Stimulated activated CD4-positive, alpha-beta T cell treated with anti-CD3 and anti-CD28 coated beads, TNF-alpha, amount 100 ng/mL, for 48 hours (primary cell): ENCODE results near the gene ACER1.
A peak's percentile ranks its signal among the peaks of the same experiment; 100 is the strongest.
"Not testable (repeated sequence)": the region's sequence is repeated elsewhere in the genome, so short reads cannot be mapped to it uniquely, and the experiment has no call there.

Source experiments
- DNase-seq, 3 donors: peaks; one replicate each; pipeline ENCODE4 v3.0.0-alpha.2; 2020; ENCODE audit warnings: low read depth in 3 of 3

Gene ACER1

DNA sequence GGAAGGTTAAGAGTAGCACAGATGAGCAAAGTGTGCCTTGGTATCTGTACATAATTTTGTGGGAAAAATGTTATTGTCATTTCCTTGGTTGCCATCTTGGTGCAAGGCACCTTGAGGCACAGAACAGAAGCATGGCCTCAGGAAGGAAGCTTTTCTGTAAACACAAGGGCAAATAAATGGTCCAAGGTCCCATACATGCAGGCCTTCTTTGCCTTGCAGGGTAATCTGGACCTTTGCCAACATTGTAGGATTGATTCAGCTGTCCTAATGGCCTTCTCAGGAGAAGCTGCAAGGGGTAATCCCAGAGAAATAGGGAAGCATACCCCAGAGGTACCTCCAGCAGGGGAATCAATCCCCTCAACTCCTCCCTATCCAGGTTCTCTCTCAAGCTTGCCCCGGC is 44.7 kb downstream of the ACER1 start:
- no peak for DNase-seq

DNA sequence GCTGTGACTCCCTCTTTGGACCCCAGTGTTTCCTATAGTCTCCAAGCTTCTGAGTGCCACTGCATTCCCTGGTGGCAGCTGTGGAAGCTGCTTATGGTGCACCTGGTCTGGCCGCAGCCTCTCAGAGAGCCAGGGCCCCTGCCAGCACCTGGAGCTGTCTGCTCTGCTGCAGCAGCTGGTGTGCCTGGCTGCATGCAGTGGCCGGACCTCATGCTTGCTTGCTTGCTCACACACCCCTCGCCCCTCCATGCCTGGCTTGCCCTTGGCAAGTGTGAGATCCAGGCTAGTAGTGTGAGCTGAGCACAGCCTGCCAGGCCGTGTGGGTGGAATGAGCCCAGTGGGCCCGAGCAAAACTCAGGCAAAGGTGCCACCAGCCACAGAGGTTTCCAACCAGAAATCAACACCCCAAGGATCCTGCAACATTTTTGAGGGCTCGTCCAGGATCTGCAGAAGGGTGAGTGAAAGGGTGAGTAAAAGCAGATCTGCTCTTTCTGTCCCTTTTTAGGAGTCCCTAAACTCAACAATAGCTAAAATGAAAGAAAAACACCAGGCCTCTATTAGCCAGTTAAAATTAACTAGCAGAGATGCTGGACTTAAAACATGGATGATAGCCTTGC is 46.0 kb downstream of the ACER1 start:
- DNase-seq: no peak

DNA sequence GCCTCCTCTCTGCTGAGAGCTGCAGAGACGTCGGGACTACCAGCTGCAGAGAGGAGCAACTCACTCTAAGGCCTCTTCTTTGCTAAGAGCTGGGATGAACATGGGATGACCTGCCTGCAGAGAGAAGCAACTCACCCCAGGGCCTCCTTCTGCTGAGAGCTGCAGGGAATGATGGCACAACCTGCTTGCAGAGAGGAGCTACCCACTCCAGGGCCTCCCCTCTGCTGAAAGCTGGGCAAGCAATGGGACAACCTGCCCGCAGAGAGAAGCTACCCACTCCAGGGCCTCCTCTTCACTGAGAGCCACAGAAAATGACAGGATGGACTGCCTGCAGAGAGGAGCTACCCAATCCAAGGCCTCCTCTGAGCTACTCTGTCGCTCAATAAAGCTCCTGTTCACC is 46.7 kb downstream of the ACER1 start:
- DNase-seq: no peak

DNA sequence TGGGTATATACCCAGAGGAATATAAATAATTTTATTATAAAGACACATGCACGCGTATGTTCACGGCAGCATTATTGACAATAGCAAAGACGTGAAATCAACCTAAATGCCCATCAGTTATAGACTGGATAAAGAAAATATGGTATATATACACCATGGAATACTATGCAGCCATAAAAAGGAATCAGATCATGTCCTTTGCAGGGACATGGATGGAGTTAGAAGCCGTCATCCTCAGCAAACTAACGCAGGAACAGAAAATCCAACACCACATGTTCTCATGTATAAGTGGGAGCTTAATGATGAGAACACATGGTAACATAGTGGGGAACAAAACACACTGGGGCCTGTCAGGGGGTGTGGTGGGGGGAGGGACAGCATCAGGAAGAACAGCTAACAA is 51.0 kb downstream of the ACER1 start:
- not testable (repeated sequence) for DNase-seq

DNA sequence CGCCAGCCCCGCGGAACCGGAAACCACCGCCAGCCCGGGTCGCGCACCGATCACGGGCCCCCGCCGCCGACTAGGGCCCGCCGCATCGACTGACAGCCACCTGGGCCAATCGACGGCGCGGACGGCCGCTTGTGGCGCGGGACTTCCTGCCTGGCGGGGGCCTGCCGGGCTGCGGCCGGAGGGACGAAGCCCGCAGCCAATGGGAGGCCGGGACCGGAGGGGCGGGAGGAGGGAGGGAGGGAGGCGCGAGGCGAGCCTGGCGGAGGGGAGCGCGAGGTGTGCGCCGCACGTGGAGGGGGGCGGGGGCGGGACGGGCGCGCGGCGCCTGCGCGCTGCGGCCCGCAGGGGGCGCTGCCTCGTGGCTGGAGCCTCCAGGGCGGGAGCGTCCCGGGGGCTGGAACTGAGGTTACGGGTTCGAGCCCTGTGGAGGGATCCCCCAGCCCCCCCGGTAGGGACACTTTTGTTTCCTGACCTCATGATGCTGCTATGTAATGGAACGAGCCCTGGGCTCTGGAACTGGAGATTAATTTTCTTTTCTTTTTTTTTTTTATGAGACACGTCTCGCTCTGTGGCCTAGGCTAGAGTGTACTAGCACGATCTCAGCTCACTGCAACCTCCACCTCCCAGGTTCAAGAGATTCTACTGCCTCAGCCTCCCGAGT is 53.4 kb downstream of the ACER1 start, which contains the start of gene MLLT1:
TSS of gene MLLT1 (minus strand) at position 45 of the 661 bp plus-strand sequence. CDS start 191 bp downstream, outside the sequence.
- DNase-seq: peak; percentile 90 to 95 (median 95)

DNA sequence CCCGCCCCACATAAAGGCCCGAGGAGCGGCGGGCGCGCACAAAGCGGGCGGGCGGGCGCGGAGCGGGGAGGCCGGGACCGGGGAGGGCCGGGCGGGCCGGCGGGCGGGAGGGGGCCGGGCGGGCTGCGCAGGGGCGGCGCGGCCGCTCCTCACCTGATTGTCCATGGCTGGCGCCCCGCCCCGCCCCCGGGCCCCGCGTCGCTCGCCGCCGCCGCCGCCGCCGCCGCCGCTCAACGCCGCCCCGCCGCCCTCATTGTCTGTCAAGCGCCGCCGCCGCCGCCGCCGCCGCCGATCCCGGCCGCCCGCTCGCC is 53.8 kb downstream of the ACER1 start:
- no peak for DNase-seq

DNA sequence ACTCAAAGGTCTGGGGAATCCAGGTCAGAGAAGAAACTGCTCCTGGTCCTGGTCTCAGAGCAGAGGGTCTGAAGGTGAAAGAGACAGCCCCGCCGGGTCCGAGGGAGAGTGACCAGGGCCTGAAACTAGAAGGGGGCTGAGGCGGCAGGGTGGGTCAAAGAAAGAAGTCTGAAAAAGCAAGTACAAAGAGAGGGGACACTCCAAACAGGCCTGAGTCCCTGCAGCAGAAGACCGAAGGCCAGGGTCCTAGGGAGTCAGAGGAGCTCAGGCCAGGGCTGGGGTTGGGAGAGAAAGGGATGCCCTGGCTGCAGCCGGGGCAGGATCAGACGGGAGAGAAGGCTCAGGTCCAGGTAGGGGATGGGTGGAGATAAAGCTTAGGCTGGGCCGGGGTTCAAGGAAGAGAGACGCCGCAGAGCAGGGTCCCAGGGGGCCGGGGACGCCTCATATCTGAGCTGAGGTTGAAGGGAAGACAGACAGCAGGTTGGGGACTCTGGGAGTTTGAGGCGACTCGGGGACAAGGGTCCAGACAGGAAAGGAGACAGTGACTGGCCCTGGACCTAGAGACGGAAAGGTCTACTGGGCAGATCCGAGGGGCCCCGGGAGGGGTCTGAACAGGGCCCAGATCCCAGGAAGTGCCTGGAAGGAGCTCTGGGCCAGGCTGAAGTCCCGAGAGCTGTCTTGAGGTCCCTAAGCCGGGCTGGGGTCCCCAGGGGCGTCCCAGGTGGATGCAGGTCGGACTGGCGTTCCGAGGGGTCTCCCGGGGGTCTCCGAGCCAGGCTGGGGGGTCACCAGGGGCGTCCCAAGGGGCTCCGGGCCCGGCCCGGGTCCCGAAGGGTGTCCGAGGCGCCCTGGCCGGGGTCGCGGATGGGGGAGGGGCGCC is 54.4 kb downstream of the ACER1 start:
- no peak for DNase-seq

DNA sequence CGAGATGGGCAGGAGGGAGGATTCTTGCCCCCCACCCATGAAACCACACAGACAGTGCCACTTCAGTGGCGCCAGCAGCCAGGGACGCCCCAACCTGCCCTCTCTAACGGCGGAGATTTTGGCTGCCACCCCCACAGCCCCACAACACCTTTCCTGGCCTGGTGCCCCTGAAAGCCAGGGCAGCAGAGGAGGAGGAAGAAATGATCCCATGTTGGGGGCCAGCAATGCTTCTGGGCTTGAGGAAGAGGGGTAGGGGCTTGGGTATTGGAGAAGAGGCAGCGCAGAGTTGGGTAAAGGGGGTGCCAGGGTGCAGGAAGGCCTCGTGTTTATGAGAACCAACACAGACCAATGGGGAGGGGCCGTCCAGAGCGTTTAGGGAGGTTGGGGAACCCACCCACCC is 55.4 kb downstream of the ACER1 start:
- DNase-seq: no peak

DNA sequence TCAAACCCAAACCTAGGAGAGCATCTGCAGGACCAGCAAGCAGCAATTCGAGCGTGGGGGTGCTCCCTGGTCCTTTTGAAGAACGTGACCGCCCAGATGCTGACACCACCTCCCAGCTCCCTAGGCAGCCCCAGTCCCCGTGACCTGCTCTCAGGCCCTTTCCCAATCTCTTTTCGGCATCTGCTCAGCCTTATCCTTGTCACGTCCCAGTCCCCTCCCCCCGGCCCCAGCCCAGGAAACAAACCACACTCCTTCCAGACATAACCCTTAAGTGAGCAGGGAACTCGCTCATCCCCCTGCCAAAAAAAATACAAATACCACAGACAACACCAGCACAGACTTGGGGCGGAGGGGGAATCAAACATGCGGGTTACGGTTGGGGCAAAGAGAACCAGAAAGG is 57.0 kb downstream of the ACER1 start:
- DNase-seq: no peak

DNA sequence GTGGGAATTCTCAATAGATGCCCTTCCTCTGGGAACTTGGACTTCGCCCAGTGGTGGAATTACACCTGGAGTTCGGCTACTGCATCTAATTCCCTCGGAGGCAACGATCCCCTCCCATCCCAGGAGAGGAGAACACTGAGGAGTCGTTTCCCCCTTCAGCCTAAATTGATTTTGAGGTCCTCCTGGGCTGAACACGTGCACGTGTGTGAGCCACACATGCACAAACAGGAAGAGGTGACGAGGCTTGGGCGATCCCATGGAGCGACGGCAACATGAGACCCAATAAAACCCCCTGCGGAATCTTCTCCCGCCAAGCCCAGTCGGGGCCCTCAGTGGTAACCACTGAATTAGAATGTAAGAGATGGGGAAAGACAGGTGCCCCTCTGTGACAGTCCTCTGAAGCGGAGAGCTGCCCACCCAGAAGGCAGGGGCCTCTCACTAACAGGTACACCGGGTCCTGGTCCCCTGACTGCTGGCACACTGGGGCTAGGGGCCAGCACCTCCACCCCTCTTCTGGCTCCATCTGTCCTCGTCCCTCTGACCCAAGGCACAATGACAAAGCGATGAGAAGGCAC is 58.2 kb downstream of the ACER1 start:
- DNase-seq: no peak

DNA sequence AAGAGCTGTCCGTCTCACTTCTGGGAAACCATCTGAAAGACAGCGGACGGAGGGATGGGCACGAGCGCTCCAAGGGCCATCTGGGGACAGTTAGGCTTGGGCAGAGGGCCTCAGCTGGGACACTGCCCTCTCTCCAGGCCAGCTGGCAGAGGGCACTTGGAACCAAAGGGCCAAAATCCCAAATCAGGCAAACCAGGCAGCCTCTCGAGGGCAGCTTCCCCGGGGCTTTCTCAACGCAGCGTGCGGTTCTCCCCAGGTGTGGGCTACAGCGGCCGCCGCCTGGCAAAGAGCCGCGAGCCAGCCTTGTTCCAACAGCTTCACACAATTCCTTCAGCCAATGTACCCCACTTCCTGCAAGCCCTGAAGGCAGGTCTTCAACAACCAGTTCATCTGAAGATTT is 58.7 kb downstream of the ACER1 start:
- DNase-seq: no peak

DNA sequence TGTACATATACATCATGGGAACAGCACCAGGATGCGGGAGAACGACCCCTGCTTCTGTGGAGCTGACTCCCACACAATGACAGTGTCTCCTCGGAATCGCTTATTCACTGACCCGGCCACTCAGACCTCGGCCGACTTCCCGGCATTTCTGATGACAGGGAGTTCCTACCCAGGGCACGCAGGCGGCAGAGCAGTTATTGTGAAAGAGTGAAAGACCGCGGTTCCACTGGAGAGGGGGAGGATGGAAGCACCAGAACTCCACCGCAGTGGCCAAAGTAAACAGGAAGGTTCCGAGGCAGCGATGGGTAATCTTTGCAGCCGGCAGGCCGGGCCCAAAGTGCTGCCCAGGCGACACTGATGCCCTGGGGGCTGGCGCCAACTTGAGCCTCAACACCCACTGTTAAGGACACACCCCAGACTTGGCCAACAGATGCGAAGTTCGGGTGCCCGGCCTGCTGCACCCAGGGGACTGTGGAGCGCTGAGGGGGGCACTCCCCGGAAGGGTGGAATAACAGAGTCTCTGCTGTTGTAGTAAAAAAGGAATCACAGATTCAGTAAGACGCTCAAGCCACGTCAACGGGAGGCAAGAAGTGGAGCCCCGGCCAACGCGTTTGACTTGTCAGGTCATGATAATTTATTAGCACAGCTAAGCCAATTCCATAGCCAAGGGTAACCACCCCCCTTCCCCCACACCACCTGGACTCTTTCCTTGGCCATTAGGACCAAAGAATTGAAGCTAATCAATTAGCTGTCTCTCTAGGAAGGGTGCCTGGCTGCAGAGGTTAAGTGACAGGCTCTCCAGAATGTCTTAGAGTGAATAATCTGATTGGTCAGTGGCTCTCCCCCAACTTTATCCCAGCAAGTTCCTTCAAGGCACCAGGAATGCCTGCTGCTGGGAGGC is 59.5 kb downstream of the ACER1 start:
- DNase-seq: no peak

DNA sequence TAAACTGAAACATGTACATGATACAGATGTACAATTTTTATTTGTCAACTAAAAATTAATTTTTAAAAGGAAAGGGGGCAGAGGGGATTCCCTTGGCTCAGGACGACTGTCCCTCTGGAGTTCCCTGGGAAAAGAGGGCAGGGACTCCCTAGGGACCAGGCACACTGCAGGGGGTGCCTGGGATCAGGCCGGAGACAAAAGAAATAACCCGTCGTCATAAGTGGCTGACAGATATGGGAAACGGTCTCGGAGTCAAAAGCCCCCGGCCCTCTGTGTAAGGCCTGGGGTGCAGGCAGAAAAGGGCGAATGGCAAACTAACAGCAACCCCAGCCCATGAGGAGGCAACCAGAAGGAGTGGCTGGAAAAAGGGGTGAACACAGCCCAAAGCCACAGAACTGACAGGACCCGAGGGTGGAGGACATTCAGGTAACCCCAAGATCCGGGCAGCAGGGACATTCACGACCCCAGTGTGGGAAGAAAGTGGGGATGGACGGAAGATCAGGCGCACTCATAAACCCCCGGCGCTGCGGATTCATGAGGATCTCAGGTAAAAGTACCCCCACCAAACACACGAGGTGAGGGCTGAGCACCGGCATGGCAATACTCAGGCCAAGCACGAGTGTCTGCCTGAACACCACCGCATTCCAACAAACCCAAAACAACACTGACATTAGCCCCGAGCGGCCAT is 60.4 kb downstream of the ACER1 start:
- DNase-seq: no peak

DNA sequence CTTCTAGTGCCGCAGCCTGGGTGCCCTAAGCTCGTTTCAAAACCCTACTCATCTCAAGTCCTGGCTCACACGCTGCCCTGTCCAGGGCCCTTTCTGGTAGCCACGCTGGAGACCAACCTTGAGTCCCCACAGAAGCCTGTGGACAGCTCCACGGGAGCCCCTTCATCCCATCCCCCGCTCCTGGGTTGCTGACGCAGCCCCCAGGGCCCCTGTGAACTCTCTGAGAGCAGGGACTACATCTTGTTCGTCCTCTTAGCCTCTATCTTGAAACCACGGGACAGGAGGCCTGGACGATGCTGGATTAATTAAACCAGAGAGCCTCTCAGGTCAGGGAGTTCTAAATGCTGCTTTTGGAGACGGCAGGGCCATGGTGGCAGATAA is 61.0 kb downstream of the ACER1 start:
- no peak for DNase-seq

DNA sequence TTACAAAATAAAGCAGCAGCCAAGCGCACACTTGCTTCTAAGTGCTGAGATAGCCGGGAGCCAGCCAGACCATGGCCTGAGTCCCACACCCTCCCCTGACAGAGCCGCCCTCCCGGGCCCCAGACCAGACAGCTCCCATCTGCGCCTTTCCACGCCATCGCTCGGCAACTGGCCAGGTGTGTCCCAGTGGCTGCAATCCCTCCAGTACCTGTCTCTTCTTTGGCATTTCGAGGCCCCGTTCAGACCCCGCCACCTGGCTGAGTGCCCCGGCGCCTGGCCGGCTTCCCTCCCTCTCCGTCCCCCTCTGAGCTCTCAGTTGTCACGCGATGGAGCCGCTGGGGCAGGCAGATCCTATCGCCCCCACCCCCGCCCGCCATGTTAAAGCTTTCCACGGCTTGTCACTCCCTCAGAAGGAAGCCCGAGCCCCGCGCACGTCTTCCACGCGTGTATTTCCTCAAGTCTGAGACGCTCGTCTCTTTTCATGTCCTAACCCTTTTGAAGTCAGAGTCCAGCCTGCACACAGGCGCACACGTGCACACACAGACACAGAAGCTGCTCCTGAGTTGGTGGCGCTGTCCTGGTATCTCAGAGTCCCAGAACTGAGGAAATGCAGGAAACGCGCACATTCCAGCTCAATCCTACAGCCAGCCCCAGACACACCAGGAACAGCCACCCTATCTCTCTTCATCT is 61.5 kb downstream of the ACER1 start:
- DNase-seq: no peak

DNA sequence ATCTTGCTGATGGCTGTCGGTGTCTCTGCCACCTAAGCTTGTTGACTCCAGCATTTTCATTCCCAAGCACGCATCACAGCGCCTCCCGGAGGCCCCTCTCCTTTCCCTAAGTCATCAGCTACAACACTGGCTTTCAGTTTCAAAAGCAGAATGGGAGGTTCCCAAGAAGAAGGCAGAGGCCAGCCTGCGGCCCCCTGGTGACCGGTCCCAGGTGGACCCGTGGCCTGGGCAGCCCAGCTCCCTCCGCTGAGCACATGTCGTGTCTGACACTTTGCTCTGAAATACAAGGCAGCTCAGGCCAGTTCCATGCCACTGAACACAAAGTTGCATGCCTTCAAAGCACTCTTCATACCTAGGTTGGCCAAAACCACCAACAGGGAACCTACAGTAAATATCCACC is 62.2 kb downstream of the ACER1 start:
- no peak for DNase-seq

DNA sequence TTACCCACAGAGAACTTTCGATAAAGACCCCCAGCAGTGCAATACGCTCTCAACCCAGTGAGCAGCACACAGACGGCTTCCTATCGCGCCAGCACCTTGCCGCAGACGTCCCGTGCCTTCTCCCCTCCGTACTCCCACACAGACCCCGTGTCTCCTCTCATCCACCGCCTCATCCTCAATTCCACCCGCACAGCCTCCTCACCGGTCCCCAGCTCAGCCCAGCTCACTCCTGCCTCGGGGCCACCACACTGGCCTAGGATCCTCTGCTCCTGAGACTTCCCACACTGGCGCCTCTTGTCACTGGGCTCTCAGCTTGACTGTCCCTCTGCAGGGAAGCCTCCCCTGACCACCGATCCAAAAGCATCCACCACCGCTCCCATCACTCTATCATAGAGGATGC is 62.6 kb downstream of the ACER1 start:
- DNase-seq: no peak

DNA sequence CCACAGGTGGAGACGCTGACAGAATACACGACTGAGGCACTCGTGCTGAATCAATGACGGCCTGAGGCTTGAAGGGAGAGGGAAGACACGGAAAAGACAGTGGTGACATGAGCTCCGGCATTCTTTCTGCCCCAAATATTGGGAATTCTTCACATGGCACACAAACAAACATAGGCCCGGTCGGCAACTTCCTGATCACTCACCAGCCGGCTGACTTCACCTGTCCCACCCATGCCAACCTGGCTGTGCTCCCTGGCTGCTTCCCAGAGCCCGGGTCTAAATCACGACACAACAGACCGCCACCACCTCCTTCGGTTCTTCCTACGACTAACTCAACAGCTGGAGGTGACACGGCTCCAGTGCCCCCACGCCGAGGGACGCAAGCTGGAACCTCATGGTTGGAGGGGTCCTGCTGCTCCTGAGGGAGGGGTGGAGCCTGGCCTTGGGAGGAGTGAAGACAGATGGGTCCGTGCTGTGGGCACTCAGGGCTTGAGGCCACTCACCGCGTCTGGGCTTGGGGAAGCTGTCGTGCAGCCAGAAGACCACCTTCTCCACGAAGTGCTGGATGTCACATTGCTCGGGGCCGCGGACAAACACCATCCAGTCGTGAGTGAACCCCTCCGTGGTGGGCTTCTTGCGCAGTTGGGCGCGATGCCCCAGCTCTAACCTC is 63.2 kb downstream of the ACER1 start:
- no peak for DNase-seq

DNA sequence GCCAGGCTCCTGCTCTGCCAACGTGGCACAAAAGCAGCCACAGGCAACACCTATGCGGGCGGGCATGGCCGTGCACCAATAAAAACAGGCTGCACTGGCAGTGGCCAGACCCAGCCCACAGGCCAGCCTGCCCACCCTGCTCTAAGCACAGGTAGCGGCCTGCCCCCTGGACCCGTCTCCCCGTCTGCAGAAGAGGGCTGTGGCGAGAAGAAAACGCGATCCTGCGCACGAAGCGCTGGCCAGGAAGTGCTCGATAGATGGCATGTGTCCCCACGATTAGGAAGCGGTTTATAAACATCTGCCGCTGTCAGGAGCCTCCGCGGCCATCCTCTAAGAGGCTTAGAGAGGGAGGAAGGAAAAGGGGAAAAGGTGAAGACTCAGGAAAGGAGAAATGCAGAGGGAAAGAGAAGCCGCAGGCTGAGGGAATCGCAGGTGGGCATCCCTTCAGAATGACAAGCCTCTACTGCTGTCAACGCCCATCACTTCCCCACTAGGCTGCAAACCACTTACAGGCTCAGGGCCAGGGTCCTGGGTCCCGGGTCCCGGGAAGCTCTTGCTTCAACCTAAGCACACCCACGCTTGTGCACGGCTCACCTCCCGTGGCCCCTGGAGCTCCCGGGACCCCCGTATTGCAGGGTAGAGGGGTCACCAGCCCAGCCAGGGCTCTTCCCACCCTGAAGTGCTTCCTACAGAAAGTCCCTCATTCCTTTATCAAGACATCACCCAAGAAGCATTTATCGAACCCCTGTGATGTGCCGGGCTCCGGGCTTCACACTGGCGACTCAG is 64.1 kb downstream of the ACER1 start:
- DNase-seq: no peak
